Type B pancreatic cell (in vitro differentiated cells): ENCODE data around the gene HNRNPUL2. TPM values are rescaled to one million over a fixed set of nuclear protein-coding genes. Genes with fewer than 3 reads are reported as not detected.
"Not testable (repeated sequence)": the region's sequence is repeated elsewhere in the genome, so short reads cannot be mapped to it uniquely, and the experiment has no call there.

Experiments used
- DNase-seq: peaks from one replicate; pipeline ENCODE4 v3.0.0; 2021; ENCODE audit warnings: mixed read lengths; ENCODE audit not compliant: unreplicated experiment; ENCODE audit errors: extremely low spot score
- H3K27ac Mint-ChIP-seq: 2 replicates; pipeline ENCODE4 v1.8.0; 2021; ENCODE audit warnings: mild to moderate bottlenecking, mixed read lengths
- H3K27me3 Mint-ChIP-seq: 2 replicates; pipeline ENCODE4 v1.8.0; 2021; ENCODE audit warnings: mixed read lengths
- H3K36me3 Mint-ChIP-seq: 2 replicates; pipeline ENCODE4 v1.8.0; 2021; ENCODE audit warnings: mixed read lengths
- H3K4me1 Mint-ChIP-seq: one replicate; pipeline ENCODE4 v1.8.0; 2021; ENCODE audit warnings: mixed read lengths; ENCODE audit not compliant: unreplicated experiment
- H3K4me3 Mint-ChIP-seq: 2 replicates; pipeline ENCODE4 v1.8.0; 2021; ENCODE audit warnings: mild to moderate bottlenecking, mixed read lengths
- H3K9me3 Mint-ChIP-seq: 2 replicates; pipeline ENCODE4 v1.8.0; 2021; ENCODE audit warnings: mixed read lengths
- CTCF ChIP-seq: fragments of 200-600 bp; sonication (generic); conservative IDR thresholded peaks from 2 replicates; pipeline ENCODE4 v1.5.0; 2021; ENCODE audit warnings: antibody characterized with exemption, mild to moderate bottlenecking
- total RNA-seq: library from RNA; stranded (reverse); gene quantifications from 2 replicates; pipeline ENCODE4 v1.2.1, GENCODE V29; 2021; ENCODE audit warnings: low replicate concordance

HNRNPUL2 gene
- total RNA-seq, 1 donor from 2014 or later: 63.7 TPM

- H3K4me3 Mint-ChIP-seq: peak within 1 kb of the TSS; percentile 95
- peaks cover 28% of the 10 kb centered on the region for H3K4me1 Mint-ChIP-seq
- H3K27me3 Mint-ChIP-seq: no peaks in the 10 kb centered on the region
- TF ChIP-seq CTCF: no peak
- peaks cover 8% of the 10 kb centered on the region for H3K36me3 Mint-ChIP-seq
- DNase-seq: peak; percentile 87
- H3K27ac Mint-ChIP-seq: peak within 1 kb of the TSS; percentile 94
- H3K9me3 Mint-ChIP-seq: no peaks in the 10 kb centered on the region
Observed at GRCh38 chr11:62678770-62679696, 48.2 kb downstream of the HNRNPUL2 start, which contains the start of gene UBXN1. UBXN1 (minus strand) TSS chr11:62679073; CDS start chr11:62678923, 150 bp downstream.

GRCh38 chr11:62678433-62678769 lies 48.9 kb downstream of the HNRNPUL2 start:
- Mint-ChIP-seq H3K4me3 (peak overlapping the region; percentile 95), H3K9me3 (no peaks in the 10 kb centered on the region), H3K27me3 (no peaks in the 10 kb centered on the region), H3K27ac (peak overlapping the region; percentile 94), H3K4me1 (peaks cover 28% of the 10 kb centered on the region), H3K36me3 (peaks cover 8% of the 10 kb centered on the region)
- no peak for DNase-seq
- no peak for TF ChIP-seq CTCF

GRCh38 chr11:62677714-62678113 lies 49.5 kb downstream of the HNRNPUL2 start:
- Mint-ChIP-seq H3K9me3 (no peaks in the 10 kb centered on the region), H3K27me3 (no peaks in the 10 kb centered on the region), H3K27ac (peak overlapping the region; percentile 94), H3K4me3 (peak overlapping the region; percentile 95), H3K4me1 (peaks cover 28% of the 10 kb centered on the region), H3K36me3 (peaks cover 8% of the 10 kb centered on the region)
- TF ChIP-seq CTCF: no peak
- DNase-seq: no peak

DNA sequence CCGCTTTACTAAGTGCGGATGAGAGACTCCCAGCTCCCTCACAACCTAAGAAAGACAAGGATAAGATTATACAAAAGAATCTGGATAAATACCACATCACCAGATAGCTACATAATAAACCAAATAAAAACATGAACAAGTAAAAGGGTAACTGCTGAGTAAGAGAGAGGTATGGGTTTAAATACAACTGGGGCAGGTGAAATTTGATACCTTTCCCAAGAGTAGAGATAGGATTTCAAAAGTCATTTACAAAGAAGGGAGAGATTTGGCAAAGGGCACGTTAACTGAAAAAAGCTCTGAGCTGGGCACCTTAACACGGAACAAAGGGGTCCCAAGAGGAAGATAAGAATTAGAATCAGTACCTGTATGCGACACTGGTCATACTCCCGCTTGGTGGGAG lies 50.1 kb downstream of the HNRNPUL2 start:
- Mint-ChIP-seq H3K4me1 (peaks cover 28% of the 10 kb centered on the region), H3K4me3 (peak overlapping the region; percentile 95), H3K36me3 (peaks cover 8% of the 10 kb centered on the region), H3K9me3 (no peaks in the 10 kb centered on the region), H3K27ac (peak overlapping the region; percentile 94), H3K27me3 (no peaks in the 10 kb centered on the region)
- no peak for TF ChIP-seq CTCF
- DNase-seq: no peak

DNA sequence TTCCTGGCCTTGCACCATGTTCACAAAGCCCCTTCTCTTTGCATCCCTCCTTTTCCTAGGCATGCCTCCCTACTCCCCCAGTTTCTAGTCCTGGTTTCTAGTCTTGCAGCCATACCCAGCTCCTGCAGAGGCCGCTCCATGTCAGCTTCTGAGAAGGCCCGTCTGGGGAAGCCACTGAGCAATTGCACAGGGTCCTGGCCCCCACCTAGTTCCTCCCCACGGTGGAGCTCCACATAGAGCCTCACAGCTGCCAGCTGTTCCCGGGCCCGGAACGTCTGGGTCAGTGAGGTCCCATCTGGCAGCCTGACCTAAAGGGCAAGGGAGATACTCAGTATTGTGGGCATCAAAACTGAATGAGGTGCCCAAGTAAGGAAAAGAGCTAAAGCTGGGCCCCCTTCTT lies 50.6 kb downstream of the HNRNPUL2 start:
- no peaks in the 10 kb centered on the region for H3K27me3 Mint-ChIP-seq
- peak overlapping the region; percentile 94 for H3K27ac Mint-ChIP-seq
- peaks cover 8% of the 10 kb centered on the region for H3K36me3 Mint-ChIP-seq
- no peak for TF ChIP-seq CTCF
- peak overlapping the region; percentile 95 for H3K4me3 Mint-ChIP-seq
- no peaks in the 10 kb centered on the region for H3K9me3 Mint-ChIP-seq
- peaks cover 28% of the 10 kb centered on the region for H3K4me1 Mint-ChIP-seq
- DNase-seq: no peak

DNA sequence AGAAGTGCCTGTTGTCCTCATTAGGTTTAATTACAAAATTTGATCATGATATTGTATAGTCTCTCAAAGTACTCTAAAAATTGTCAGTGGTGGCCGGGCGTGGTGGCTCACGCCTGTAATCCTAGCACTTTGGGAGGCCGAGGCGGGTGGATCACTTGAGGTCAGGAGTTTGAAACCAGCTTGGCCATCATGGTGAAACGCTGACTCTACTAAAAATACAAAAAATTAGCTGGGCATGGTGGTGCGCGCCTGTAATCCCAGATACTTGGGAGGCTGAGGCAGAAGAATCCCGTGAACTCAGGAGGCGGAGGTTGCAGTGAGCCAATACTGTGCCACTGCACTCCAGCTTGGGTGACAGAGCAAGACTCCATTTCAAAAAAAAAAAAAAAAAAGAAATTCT lies 51.8 kb downstream of the HNRNPUL2 start:
- peaks cover 11% of the 10 kb centered on the region for H3K36me3 Mint-ChIP-seq
- peaks cover 32% of the 10 kb centered on the region for H3K4me1 Mint-ChIP-seq
- not testable (repeated sequence) for DNase-seq, H3K9me3 Mint-ChIP-seq, H3K27me3 Mint-ChIP-seq, H3K4me3 Mint-ChIP-seq, H3K27ac Mint-ChIP-seq
